ENCODE results near the gene EIF4EBP3. TPM values are rescaled to one million over a fixed set of nuclear protein-coding genes. Genes with fewer than 3 reads are reported as not detected.
A peak's percentile ranks its signal among the peaks of the same experiment; 100 is the strongest.

EIF4EBP3 gene
- total RNA-seq, 1 donor from 2014 or later: 19.3 TPM

GRCh38 chr5:140566665-140567064 is 19.2 kb downstream of the EIF4EBP3 start:
- Histone ChIP-seq H3K27me3 (ENCODE audit: low read depth) (no peaks in the 10 kb centered on the region), H3K4me3 (no peak overlapping the region), H3K4me1 (peaks cover 79% of the 10 kb centered on the region), H3K36me3 (peaks cover 42% of the 10 kb centered on the region), H3K9me3 (no peaks in the 10 kb centered on the region), H3K27ac (peak overlapping the region; percentile 9)
- TF ChIP-seq CTCF (IDR thresholded peaks at IDR 0.05): no peak
- no peak for ATAC-seq
- intact Hi-C loops (cut with DNase I): loop anchor here (10.0 kb wide), 1 partner anchor 68 kb away; the partner anchor contains the start of genes CD14 and TMCO6
- no peak for DNase-seq

GRCh38 chr5:140567136-140567818 is 19.8 kb downstream of the EIF4EBP3 start:
- Histone ChIP-seq H3K27me3 (ENCODE audit: low read depth) (no peaks in the 10 kb centered on the region), H3K27ac (peak overlapping the region; percentile 9), H3K4me3 (no peak overlapping the region), H3K4me1 (peaks cover 74% of the 10 kb centered on the region), H3K36me3 (peaks cover 36% of the 10 kb centered on the region), H3K9me3 (no peaks in the 10 kb centered on the region)
- intact Hi-C loops (cut with DNase I): loop anchor here (10.0 kb wide), 1 partner anchor 68 kb away; the partner anchor contains the start of genes CD14 and TMCO6
- TF ChIP-seq CTCF (IDR thresholded peaks at IDR 0.05): no peak
- ATAC-seq (no peak), DNase-seq (no peak)

- H3K27ac ChIP-seq: peak overlapping the region; percentile 72
- H3K4me1 ChIP-seq: peaks cover 68% of the 10 kb centered on the region
- TF ChIP-seq CTCF (IDR thresholded peaks at IDR 0.05): no peak
- H3K4me3 ChIP-seq: no peak overlapping the region
- no peaks in the 10 kb centered on the region for H3K27me3 ChIP-seq (ENCODE audit: low read depth)
- H3K9me3 ChIP-seq: no peaks in the 10 kb centered on the region
- ATAC-seq (no peak), DNase-seq (no peak)
- intact Hi-C loops (cut with DNase I): loop anchor here (10.0 kb wide), 1 partner anchor 67 kb away; the partner anchor contains the start of genes CD14 and TMCO6
- H3K36me3 ChIP-seq: peaks cover 35% of the 10 kb centered on the region
These were observed 20.4 kb downstream of the EIF4EBP3 start for GRCh38 chr5:140567871-140568270.

GRCh38 chr5:140568443-140569063 is 21.1 kb downstream of the EIF4EBP3 start:
- peaks cover 35% of the 10 kb centered on the region for H3K36me3 ChIP-seq
- DNase-seq (no peak), ATAC-seq (no peak)
- TF ChIP-seq CTCF (IDR thresholded peaks at IDR 0.05): no peak
- intact Hi-C loops (cut with DNase I): loop anchor here (10.0 kb wide), 1 partner anchor 66 kb away; the partner anchor contains the start of genes CD14 and TMCO6
- H3K4me1 ChIP-seq: peaks cover 62% of the 10 kb centered on the region
- H3K9me3 ChIP-seq: no peaks in the 10 kb centered on the region
- H3K4me3 ChIP-seq: no peak overlapping the region
- H3K27ac ChIP-seq: peak overlapping the region; percentile 72
- H3K27me3 ChIP-seq (ENCODE audit: low read depth): no peaks in the 10 kb centered on the region

- intact Hi-C loops (cut with DNase I): loop anchor here (10.0 kb wide), 1 partner anchor 66 kb away; the partner anchor contains the start of genes CD14 and TMCO6
These were observed 21.7 kb downstream of the EIF4EBP3 start for GRCh38 chr5:140569197-140569596.

More at GRCh38 chr5:140569197-140569596, 21.7 kb downstream of the EIF4EBP3 start:
- DNase-seq: no peak
- no peak overlapping the region for H3K4me3 ChIP-seq
- TF ChIP-seq CTCF (IDR thresholded peaks at IDR 0.05): no peak
- peaks cover 35% of the 10 kb centered on the region for H3K36me3 ChIP-seq
- H3K4me1 ChIP-seq: peaks cover 62% of the 10 kb centered on the region
- H3K27me3 ChIP-seq (ENCODE audit: low read depth): no peaks in the 10 kb centered on the region
- H3K27ac ChIP-seq: peak overlapping the region; percentile 72
- ATAC-seq: no peak
- no peaks in the 10 kb centered on the region for H3K9me3 ChIP-seq
